ENCODE data around the gene DLG3. TPM values are rescaled to one million over a fixed set of nuclear protein-coding genes. Genes with fewer than 3 reads are reported as not detected.

The DLG3 gene
- polyA plus RNA-seq, 4 donors = 22.2 to 40.0 (median 32.3) TPM

DNA sequence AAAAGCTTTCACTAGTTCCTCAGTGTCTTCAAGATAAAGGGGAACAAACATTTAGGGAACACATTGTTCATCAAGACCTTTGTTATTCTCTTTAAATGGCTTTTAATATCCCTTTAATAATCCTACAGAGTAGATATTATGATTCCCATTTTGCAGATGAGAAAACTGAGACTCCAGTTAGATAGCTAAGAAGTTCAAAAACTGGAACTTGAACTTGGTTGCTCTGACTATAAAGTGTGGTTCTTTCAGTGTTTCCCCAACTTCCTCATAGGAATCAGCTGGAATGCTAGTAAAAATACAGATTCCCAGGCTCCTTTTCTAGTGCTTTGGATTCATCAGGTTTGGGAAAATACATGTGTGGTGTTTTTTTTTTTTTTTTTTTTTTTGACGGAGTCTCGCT, 37.7 kb downstream of the DLG3 start:
- peaks cover 0 to 15% (median 2%) of the 10 kb centered on the region in 3 donors for H3K36me3 ChIP-seq (ENCODE audit: control insufficient read depth in 3 of 3, insufficient read depth in 2 of 3, low read depth in 1 of 3, low read length in 3 of 3)
- DNase-seq (no peak), FAIRE-seq (no peak)
- no peaks in the 10 kb centered on the region for H3K27me3 ChIP-seq (ENCODE audit: control insufficient read depth in 3 of 3, insufficient read depth in 3 of 3, low read length in 3 of 3)
- no peak overlapping the region for H3K4me3 ChIP-seq (ENCODE audit: low read depth in 1 of 3, low read length in 3 of 3)
- no peaks in the 10 kb centered on the region for H3K9me3 ChIP-seq (ENCODE audit: control insufficient read depth in 2 of 2, insufficient read depth in 1 of 2, low read depth in 1 of 2, low read length in 1 of 2)
- H3K4me1 ChIP-seq (ENCODE audit: control insufficient read depth in 3 of 3, insufficient read depth in 2 of 3, low read depth in 1 of 3, low read length in 2 of 3) = peaks cover 0 to 44% (median 5%) of the 10 kb centered on the region in 3 donors
- H3K27ac ChIP-seq (ENCODE audit: low read depth in 1 of 3, low read length in 2 of 3) = peak overlapping the region in 2 of 3 donors; percentile 89
- 100% methylated on average over 2 of the region's 2 CpGs; no CpG with 5 or more reads in 2 of the 3 donors for WGBS, 3 donors

DNA sequence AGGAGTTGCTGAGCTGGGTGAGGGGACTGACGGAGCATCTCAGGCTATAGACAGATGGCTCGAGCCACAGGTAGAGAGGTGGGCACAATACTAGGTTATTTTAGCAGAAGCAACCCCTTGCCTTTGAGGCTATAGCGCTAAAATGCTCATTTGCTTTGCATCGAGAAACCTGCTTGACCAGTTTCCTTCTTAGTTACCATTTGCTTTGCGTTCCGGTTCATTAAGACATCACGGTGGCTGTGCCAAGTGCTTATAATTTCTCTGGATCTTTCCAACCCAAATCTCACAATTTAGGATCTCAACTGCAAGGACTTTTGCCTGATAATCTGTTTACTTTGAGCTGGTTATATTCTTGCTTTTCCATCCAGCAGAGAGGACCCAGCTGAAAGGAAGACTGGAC, 40.8 kb downstream of the DLG3 start:
- Histone ChIP-seq H3K27me3 (ENCODE audit: control insufficient read depth in 3 of 3, insufficient read depth in 3 of 3, low read length in 3 of 3) (no peaks in the 10 kb centered on the region), H3K9me3 (ENCODE audit: control insufficient read depth in 2 of 2, insufficient read depth in 1 of 2, low read depth in 1 of 2, low read length in 1 of 2) (no peaks in the 10 kb centered on the region), H3K4me3 (ENCODE audit: low read depth in 1 of 3, low read length in 3 of 3) (no peak overlapping the region), H3K4me1 (ENCODE audit: control insufficient read depth in 3 of 3, insufficient read depth in 2 of 3, low read depth in 1 of 3, low read length in 2 of 3) (peaks cover 0 to 13% (median 5%) of the 10 kb centered on the region in 3 donors), H3K27ac (ENCODE audit: low read depth in 1 of 3, low read length in 2 of 3) (no peak overlapping the region), H3K36me3 (ENCODE audit: control insufficient read depth in 3 of 3, insufficient read depth in 2 of 3, low read depth in 1 of 3, low read length in 3 of 3) (peaks cover 0 to 17% (median 2%) of the 10 kb centered on the region in 3 donors)
- DNase-seq = peak; percentile 33 to 42
- FAIRE-seq = no peak
- WGBS, 3 donors = 16 to 57% (median 49%) methylated on average over 7 of the region's 7 CpGs

DNA sequence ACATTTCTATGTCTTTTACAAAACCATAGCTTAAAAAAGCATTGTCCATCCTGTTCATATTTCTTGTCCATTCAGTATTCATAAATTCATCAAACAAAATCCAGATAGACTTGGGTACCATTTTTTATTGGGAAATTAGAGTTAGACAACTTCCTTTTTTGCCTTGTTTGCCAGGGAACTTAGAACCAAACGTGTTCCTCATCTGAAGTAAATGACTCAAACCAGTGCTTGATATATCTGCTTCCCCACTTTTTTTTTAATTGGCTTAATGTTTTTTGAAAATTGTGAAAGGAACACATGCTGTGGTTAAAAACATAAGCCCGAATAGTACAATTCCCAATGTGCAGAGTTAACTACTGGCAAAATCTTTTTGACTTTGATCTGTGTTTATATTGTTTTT, 44.2 kb downstream of the DLG3 start:
- no peaks in the 10 kb centered on the region for H3K4me1 ChIP-seq (ENCODE audit: control insufficient read depth in 3 of 3, insufficient read depth in 2 of 3, low read depth in 1 of 3, low read length in 2 of 3)
- FAIRE-seq (no peak), DNase-seq (no peak)
- H3K27ac ChIP-seq (ENCODE audit: low read depth in 1 of 3, low read length in 2 of 3) = no peak overlapping the region
- H3K9me3 ChIP-seq (ENCODE audit: control insufficient read depth in 2 of 2, insufficient read depth in 1 of 2, low read depth in 1 of 2, low read length in 1 of 2) = no peaks in the 10 kb centered on the region
- H3K4me3 ChIP-seq (ENCODE audit: low read depth in 1 of 3, low read length in 3 of 3) = no peak overlapping the region
- 55 to 75% (median 70%) methylated on average over 2 of the region's 2 CpGs for WGBS, 3 donors
- H3K36me3 ChIP-seq (ENCODE audit: control insufficient read depth in 3 of 3, insufficient read depth in 2 of 3, low read depth in 1 of 3, low read length in 3 of 3) = peaks cover 0 to 25% (median 2%) of the 10 kb centered on the region in 3 donors
- no peaks in the 10 kb centered on the region for H3K27me3 ChIP-seq (ENCODE audit: control insufficient read depth in 3 of 3, insufficient read depth in 3 of 3, low read length in 3 of 3)

DNA sequence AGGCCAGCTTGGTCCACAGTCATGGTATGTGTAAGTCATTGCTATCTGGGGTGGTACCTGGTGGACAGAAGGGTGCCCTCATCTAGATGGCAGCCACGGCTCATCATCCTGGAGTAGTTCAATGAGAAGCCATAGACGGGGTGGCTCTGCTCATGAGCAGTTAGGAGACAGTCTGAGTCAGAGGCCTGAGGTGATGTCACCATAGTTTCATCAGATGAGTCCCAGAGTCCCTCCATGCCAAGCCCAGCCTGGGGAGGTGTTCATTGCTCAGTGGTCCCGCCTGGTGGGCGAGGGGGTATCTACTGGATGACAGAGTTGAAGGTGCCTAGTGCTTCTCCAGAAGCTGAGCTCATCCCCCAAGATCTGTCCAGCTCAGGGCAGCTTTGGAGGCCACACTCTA, 49.8 kb downstream of the DLG3 start:
- peaks cover under 1 to 59% (median 2%) of the 10 kb centered on the region in 3 donors for H3K36me3 ChIP-seq (ENCODE audit: control insufficient read depth in 3 of 3, insufficient read depth in 2 of 3, low read depth in 1 of 3, low read length in 3 of 3)

DNA sequence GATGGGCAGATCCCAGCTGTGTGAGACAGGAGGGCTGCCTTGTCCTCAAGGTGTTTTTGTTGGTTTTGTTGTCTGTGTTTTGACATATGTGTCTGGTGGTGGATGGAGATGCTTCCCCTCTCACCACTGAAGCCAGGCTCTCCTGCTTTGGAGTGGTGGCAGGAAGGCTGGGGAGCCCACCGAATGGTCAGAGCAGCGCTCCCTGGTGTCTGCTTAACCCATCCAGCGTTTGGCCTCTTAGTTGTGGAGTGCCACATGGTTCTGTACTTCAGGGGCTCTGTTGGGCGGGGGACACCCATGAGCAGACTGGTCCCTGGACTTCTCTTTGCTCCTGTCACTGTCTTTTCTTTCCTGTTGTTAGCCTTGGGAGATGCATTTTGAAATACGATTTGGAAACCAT, 51.9 kb downstream of the DLG3 start:
- Histone ChIP-seq H3K4me3 (ENCODE audit: low read depth in 1 of 3, low read length in 3 of 3) (no peak overlapping the region), H3K9me3 (ENCODE audit: control insufficient read depth in 2 of 2, insufficient read depth in 1 of 2, low read depth in 1 of 2, low read length in 1 of 2) (no peaks in the 10 kb centered on the region), H3K27me3 (ENCODE audit: control insufficient read depth in 3 of 3, insufficient read depth in 3 of 3, low read length in 3 of 3) (no peaks in the 10 kb centered on the region), H3K27ac (ENCODE audit: low read depth in 1 of 3, low read length in 2 of 3) (no peak overlapping the region), H3K4me1 (ENCODE audit: control insufficient read depth in 3 of 3, insufficient read depth in 2 of 3, low read depth in 1 of 3, low read length in 2 of 3) (no peaks in the 10 kb centered on the region), H3K36me3 (ENCODE audit: control insufficient read depth in 3 of 3, insufficient read depth in 2 of 3, low read depth in 1 of 3, low read length in 3 of 3) (peaks cover 2 to 73% (median 3%) of the 10 kb centered on the region in 3 donors)
- DNase-seq (no peak), FAIRE-seq (no peak)
- WGBS, 3 donors = 64 to 80% (median 79%) methylated on average over 5 of the region's 5 CpGs

More for the DNA sequence above, 49.8 kb downstream of the DLG3 start:
- H3K27ac ChIP-seq (ENCODE audit: low read depth in 1 of 3, low read length in 2 of 3) = no peak overlapping the region
- no peak overlapping the region for H3K4me3 ChIP-seq (ENCODE audit: low read depth in 1 of 3, low read length in 3 of 3)
- no peaks in the 10 kb centered on the region for H3K4me1 ChIP-seq (ENCODE audit: control insufficient read depth in 3 of 3, insufficient read depth in 2 of 3, low read depth in 1 of 3, low read length in 2 of 3)
- no peaks in the 10 kb centered on the region for H3K9me3 ChIP-seq (ENCODE audit: control insufficient read depth in 2 of 2, insufficient read depth in 1 of 2, low read depth in 1 of 2, low read length in 1 of 2)
- FAIRE-seq (no peak), DNase-seq (no peak)
- no peaks in the 10 kb centered on the region for H3K27me3 ChIP-seq (ENCODE audit: control insufficient read depth in 3 of 3, insufficient read depth in 3 of 3, low read length in 3 of 3)
- 64 to 92% (median 82%) methylated on average over 4 of the region's 4 CpGs for WGBS, 3 donors

DNA sequence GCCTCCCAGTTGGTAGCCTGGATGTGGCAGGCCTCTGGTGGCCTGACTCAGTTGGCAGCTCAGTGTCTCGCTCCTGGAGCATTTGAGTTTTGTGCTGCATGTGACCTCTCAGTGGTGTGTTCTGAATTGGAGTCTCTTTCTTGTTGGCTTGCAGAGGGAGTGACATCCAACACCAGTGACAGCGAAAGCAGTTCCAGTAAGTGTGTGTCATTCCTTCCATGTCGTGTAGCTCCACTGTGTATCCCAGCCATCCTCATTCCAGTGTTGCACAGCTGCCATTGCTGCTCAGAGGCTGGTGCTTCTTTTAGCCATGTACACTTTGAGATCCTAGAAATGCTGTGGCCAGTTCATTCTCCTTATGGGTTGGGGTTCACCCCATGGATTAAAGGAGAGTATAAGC, 52.4 kb downstream of the DLG3 start:
- Histone ChIP-seq H3K27me3 (ENCODE audit: control insufficient read depth in 3 of 3, insufficient read depth in 3 of 3, low read length in 3 of 3) (no peaks in the 10 kb centered on the region), H3K9me3 (ENCODE audit: control insufficient read depth in 2 of 2, insufficient read depth in 1 of 2, low read depth in 1 of 2, low read length in 1 of 2) (no peaks in the 10 kb centered on the region), H3K4me1 (ENCODE audit: control insufficient read depth in 3 of 3, insufficient read depth in 2 of 3, low read depth in 1 of 3, low read length in 2 of 3) (no peaks in the 10 kb centered on the region), H3K4me3 (ENCODE audit: low read depth in 1 of 3, low read length in 3 of 3) (no peak overlapping the region), H3K36me3 (ENCODE audit: control insufficient read depth in 3 of 3, insufficient read depth in 2 of 3, low read depth in 1 of 3, low read length in 3 of 3) (peaks cover 2 to 75% (median 3%) of the 10 kb centered on the region in 3 donors), H3K27ac (ENCODE audit: low read depth in 1 of 3, low read length in 2 of 3) (no peak overlapping the region)
- no peak for DNase-seq
- 88 to 97% (median 90%) methylated on average over 3 of the region's 3 CpGs for WGBS, 3 donors
- no peak for FAIRE-seq

DNA sequence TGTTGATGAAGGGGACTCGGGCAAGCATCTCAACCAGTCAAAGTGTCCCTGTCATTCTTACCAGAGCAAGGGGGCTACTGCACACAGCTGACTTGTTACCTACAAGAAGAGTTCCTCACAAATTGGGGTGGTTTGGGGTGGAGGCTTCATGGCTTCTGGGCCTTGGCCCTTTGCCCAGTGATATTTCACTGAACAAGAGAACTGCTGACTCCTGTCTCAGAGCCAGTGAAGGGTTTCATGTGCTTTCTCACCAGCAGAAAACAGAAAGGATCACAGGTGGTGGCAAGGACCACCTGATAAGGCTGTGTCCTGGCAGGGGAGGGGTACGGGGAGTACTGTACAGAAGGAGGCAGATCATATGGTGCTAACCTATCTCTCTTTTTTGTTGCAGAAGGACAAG, 53.5 kb downstream of the DLG3 start:
- DNase-seq (no peak), FAIRE-seq (no peak)
- 71 to 80% (median 79%) methylated on average over 2 of the region's 2 CpGs for WGBS, 3 donors
- no peaks in the 10 kb centered on the region for H3K4me1 ChIP-seq (ENCODE audit: control insufficient read depth in 3 of 3, insufficient read depth in 2 of 3, low read depth in 1 of 3, low read length in 2 of 3)
- no peak overlapping the region for H3K27ac ChIP-seq (ENCODE audit: low read depth in 1 of 3, low read length in 2 of 3)
- no peaks in the 10 kb centered on the region for H3K27me3 ChIP-seq (ENCODE audit: control insufficient read depth in 3 of 3, insufficient read depth in 3 of 3, low read length in 3 of 3)
- no peaks in the 10 kb centered on the region for H3K9me3 ChIP-seq (ENCODE audit: control insufficient read depth in 2 of 2, insufficient read depth in 1 of 2, low read depth in 1 of 2, low read length in 1 of 2)
- H3K4me3 ChIP-seq (ENCODE audit: low read depth in 1 of 3, low read length in 3 of 3) = no peak overlapping the region
- H3K36me3 ChIP-seq (ENCODE audit: control insufficient read depth in 3 of 3, insufficient read depth in 2 of 3, low read depth in 1 of 3, low read length in 3 of 3) = peaks cover 2 to 73% (median 4%) of the 10 kb centered on the region in 3 donors

DNA sequence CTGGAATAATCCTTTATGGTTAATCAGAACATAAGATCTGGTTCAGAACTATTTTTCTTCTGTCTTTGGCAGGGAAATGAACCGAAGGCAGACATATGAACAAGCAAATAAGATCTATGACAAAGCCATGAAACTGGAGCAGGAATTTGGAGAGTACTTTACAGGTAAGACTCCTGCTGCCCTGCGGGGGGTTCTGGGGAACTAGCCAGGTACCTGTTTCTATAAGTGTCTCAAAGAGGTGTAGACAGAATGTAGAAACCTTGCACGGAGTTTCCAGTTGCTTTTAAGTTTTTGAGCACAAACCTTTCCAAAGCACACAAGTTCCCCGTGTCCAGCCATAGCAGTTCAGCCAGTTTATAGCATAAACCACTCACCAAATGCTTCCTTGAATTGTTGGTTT, 56.2 kb downstream of the DLG3 start:
- no peaks in the 10 kb centered on the region for H3K4me1 ChIP-seq (ENCODE audit: control insufficient read depth in 3 of 3, insufficient read depth in 2 of 3, low read depth in 1 of 3, low read length in 2 of 3)
- 73 to 88% (median 82%) methylated on average over 4 of the region's 4 CpGs for WGBS, 3 donors
- H3K9me3 ChIP-seq (ENCODE audit: control insufficient read depth in 2 of 2, insufficient read depth in 1 of 2, low read depth in 1 of 2, low read length in 1 of 2) = no peaks in the 10 kb centered on the region
- H3K27ac ChIP-seq (ENCODE audit: low read depth in 1 of 3, low read length in 2 of 3) = no peak overlapping the region
- FAIRE-seq (no peak), DNase-seq (no peak)
- H3K27me3 ChIP-seq (ENCODE audit: control insufficient read depth in 3 of 3, insufficient read depth in 3 of 3, low read length in 3 of 3) = no peaks in the 10 kb centered on the region
- H3K36me3 ChIP-seq (ENCODE audit: control insufficient read depth in 3 of 3, insufficient read depth in 2 of 3, low read depth in 1 of 3, low read length in 3 of 3) = peaks cover 2 to 68% (median 4%) of the 10 kb centered on the region in 3 donors
- H3K4me3 ChIP-seq (ENCODE audit: low read depth in 1 of 3, low read length in 3 of 3) = no peak overlapping the region

DNA sequence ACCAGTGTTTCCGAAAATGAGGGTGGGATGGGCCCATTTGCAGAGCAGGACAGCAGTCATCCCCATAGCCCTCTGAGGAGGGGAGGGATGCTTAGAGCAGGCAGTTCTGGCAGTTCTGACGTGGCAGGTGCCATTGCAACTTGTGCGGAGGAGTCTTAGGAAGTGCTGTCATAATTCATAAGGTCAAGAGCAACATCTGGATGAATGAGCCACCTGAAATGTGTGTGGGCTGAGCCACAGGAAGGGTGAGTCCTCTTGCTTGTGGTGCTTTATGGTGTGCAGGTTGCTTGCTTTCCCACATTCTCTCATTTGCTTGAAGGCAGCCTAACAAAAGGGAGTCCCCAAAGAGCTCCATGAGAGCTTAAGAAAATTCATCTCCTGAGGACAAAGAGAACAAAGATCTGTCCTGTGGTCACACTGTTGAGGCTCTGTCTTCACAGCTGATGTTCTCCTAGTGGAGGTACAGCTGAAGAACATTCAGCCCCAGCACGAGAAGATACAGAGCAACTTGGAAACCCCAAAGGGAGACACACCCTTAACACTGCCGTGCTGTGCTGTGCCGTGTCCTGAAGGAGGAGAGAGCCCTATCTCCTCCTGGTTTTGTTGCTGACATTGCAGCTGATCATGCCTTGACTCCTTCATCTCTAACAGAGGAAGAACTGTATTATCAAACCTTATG, 60.3 kb downstream of the DLG3 start:
- H3K4me3 ChIP-seq (ENCODE audit: low read depth in 1 of 3, low read length in 3 of 3) = no peak overlapping the region
- no peaks in the 10 kb centered on the region for H3K27me3 ChIP-seq (ENCODE audit: control insufficient read depth in 3 of 3, insufficient read depth in 3 of 3, low read length in 3 of 3)
- DNase-seq (no peak), FAIRE-seq (no peak)
- peaks cover 0 to 8% (median 0%) of the 10 kb centered on the region in 3 donors for H3K4me1 ChIP-seq (ENCODE audit: control insufficient read depth in 3 of 3, insufficient read depth in 2 of 3, low read depth in 1 of 3, low read length in 2 of 3)
- H3K36me3 ChIP-seq (ENCODE audit: control insufficient read depth in 3 of 3, insufficient read depth in 2 of 3, low read depth in 1 of 3, low read length in 3 of 3) = peaks cover 0 to 40% (median 2%) of the 10 kb centered on the region in 3 donors
- H3K9me3 ChIP-seq (ENCODE audit: control insufficient read depth in 2 of 2, insufficient read depth in 1 of 2, low read depth in 1 of 2, low read length in 1 of 2) = no peaks in the 10 kb centered on the region
- WGBS, 3 donors = 62 to 72% (median 66%) methylated on average over 6 of the region's 6 CpGs
- no peak overlapping the region for H3K27ac ChIP-seq (ENCODE audit: low read depth in 1 of 3, low read length in 2 of 3)

Measured in small intestine (tissue), 7 donors.